Measurements from ENCODE around the gene CHRDL2.

CHRDL2 gene

DNA sequence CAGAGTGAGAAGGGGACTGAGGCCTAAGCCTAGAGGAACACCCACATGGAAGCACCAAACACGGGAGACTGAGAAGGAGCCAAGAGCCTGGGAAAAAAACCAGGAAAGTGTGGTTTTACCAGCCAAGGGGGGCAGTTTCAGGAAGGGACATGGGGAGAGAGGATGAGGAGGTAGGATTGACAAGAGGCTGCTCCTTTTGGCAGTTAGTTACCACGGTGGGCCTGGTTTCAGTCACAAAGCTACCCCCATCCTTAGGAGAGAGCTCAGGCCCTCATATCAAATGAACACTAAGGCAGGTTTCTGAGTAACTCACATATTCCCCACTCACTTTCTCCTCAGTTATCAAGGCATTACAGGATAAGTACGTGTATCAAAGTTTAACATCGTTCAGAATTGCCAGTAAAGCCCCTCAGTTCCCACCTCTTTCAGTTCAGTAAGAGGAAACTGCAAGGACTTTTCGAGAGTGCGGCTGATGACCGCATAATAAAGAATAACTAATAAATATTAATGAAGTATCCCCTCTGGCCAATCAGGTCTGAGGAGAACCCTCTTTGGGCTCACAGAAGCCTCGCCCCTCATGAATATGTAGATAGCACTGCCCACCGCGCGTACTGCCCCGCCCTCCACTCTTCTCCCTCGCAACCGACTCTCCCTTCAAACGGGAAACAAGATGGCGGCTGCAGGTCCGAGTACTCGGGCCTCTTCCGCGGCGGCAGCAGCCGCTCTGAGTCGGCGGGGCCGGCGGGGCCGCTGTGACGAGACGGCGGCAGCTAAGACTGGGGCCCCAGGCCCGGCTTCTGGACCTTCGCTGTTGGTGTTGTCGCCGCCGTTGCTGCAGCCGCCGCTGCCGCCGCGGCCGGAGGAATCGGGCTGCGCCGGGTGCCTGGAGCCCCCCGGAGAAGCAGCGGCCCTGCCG, 17.2 kb upstream of the CHRDL2 start, which contains the start of gene RNF169:
Gene RNF169 (plus strand): TSS at position 639 of the 916 bp plus-strand sequence. CDS start 32 bp downstream, at position 671.
- peak; percentile 94 for DNase-seq

DNA sequence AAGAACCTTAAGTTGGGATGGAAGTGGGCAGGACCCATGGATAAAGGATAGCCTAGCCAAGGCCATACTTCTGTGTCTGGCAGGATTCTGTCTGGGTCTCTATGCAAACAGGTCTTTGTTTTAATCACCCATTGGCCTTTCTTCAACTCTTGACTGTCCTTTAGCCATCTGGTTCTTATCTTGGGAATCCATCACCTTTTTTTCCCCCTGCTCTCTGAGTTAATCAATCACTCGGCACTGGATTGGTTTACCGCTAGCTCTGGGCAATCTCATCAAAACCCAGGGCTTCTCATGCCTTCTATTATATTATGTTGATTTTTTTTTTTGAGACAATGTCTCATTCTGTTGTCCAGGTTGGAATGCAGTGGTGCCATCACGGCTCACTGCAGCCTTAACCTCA, 15.6 kb upstream of the CHRDL2 start:
- no peak for DNase-seq

DNA sequence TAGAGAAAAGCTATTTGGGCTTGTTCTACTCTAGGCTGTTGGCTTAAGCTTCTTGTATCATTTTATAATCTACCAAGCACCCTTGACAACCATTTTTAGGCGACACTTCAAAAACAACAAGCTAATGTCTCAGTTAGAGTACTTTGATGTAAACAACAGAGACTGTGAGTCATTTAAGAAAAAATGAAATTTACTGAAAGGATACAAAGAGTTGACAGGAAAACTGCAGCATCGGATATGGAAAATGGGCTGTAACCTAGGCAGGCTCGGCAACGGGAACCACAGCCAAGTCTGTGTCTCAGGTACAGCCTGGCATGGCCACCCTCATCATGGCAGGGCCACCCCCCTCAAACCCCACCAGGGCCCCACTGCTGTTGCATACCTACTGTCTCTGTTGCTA, 13.1 kb upstream of the CHRDL2 start:
- DNase-seq: no peak

DNA sequence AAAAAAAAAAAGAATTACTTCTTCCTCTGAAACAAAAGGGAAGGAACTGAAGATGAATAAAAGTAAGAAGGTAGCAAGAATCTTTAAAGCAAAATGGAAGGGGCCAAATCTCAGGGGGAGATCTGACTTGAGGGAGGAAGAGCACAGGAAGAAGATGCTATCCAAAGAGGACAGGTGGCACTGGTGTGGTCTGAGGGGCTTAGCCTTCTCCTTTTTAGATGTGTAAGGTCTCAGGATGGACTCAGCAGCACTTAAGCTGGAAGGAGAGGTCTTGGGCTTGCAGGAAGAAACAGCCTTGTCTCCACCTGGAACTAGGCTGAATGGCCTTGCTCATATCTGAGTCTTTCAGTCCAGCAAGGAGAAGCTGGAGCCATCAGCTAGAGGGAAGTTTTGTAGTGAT, 12.4 kb upstream of the CHRDL2 start:
- DNase-seq: no peak

DNA sequence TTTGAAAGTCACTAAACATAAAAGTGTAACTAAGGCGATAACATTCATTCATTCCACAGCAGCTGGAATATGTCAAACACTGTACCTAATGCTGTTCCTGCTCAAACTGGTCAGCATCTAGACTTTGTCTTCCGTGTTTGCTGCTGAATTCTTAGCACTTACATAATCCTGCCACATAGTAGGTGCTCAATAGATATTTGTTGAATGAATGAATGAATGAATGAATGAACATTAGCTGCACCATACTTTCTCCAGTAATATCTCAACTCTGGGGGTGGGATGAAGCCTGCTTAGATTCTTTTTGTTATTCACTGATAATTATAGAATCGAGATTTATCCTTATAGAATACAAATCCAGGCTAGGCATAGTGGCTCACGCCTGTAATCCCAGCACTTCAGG, 10.8 kb upstream of the CHRDL2 start:
- no peak for DNase-seq

DNA sequence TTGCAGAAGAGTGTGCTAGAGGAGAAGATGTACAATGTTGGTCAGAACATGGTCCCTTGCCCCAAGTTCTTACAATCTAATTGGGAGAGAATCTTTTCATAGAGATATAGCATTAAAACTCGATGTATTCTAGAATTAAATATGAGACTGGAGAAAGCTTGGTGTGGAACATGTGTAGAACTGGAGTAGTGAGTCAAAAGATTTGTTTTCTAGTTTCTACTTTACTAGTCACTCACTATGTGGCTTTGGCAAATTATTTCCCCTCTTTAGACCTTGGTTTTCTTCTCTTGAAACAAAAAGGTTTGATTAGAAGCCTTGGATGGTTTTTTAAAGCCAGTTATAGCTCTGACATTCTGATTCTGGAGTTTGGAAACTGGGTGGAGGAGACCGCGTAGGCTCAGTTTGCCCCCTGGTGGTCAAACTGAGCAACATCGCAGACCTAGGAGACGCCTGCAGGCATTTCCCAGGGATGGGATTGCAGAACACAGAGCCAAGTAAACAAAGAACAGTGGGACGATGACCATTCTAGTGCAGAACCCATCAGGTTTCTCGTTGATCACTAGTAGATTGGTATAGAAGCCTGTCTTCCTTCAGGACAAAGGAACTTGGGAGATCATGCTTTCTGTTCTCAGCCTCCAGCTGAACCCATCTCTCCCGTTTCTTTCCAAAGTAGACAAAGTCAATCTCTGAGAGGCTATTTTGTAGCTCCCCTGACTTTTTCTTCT, 8.5 kb upstream of the CHRDL2 start:
- peak; percentile 79 for DNase-seq

GRCh38 chr11:74736031-74736430, 4.8 kb upstream of the CHRDL2 start:
- DNase-seq: no peak

- peak; percentile 32 for DNase-seq
Observed at GRCh38 chr11:74735365-74735928, 4.2 kb upstream of the CHRDL2 start.

DNA sequence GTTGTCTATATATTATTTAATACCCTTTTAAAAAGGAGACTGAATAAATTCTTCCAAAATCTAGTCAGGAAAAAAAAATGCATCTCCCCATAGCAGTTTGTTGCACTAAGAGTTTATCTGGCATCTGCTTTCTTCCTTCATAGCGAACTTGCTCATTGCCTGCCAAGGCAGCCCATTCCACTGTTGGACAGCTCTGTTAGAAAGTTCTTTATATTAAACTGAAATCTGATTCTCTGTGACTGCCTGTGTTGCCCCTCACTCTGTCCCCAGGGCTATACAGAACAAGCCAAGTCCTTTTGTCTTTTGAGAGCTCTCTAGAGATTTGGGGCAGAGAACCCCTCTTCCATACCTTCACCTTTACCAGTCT, 3.3 kb upstream of the CHRDL2 start:
- no peak for DNase-seq

DNA sequence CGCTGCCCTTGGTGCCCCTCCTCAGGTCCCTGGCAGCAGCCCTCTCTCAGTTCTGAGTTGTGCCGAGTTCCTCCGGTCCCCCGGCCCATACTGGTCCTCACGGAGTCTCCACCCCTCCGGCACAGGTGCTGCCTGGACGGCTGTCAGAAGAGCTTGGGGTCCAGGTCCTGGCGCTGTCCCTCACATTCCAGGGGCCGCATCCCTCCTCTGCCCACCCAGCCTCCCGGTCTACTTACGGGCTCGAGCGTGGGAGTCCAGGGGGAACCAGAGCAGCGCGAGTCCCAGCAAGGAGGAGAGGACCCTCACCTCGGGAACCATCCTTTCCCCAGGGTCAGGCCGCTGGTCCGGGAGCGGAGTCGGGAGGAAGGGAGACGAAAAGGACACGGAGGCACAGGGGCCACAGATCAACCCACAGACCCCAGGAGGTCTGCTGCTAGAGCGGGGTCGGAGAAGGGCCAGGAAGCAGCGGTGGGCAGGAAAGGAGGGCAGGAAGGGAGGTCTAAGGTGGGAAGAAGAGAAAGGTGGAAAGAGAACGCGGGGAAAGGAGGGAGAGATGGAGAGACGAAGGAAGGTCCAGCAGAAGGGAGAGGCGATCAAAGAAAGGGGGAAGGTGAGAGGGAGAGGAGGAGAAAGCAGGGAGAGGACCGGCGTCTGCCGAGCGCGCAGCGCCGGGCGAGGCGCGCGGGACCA, 510 bp downstream of the CHRDL2 start:
- DNase-seq: peak; percentile 48

DNA sequence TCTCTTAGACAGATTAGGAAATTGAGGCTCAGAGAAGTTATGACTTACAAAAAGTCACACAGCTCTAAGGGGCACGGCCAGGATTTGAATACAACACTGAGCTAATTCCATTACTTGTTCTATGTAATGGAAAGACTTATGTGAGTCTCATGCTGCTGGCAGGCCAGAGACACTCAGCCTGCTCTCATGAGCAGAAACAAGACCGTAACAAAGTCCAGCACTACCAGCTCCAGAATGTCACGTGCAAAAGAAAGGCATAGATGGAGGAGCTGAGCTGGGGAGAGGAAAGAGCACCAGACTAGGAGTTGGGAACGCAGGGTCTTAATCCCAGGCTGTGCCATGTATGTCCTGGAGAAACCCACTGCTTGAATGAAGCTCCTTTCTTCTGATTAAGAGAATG, 1.8 kb downstream of the CHRDL2 start:
- DNase-seq: no peak

DNA sequence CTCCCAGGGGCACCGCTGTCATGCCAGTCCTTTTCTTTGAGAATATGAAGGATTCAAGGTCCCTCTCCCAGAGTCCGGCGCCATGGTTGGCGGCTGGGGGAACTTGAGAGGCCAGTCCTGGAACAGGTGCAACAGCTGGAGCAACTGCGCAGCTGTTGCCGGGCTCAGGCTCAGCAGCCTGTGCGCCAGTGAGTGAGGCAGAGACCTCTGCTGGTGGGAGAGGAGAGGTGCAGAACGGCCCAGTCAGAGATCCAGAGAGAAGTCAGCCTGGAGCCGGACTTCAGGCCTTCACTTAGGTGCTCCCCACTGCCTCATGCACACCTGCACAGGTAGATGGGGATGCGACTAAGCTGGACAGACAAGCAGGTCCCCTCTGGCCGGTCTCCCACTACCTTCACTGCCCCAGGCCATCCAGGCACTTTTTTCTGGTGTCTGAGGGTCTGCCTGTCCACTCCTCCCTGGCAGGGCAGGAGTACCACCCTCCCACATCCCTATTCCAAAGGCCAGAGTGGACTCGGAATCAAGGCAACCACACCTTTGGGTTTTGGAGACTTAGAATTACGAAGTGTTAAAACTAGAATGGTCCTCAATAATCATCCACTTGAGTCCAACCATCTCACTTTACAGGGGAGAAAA, 4.6 kb downstream of the CHRDL2 start:
- DNase-seq: peak; percentile 82

- DNase-seq: no peak
Observed at GRCh38 chr11:74725701-74726100, 5.5 kb downstream of the CHRDL2 start.

DNA sequence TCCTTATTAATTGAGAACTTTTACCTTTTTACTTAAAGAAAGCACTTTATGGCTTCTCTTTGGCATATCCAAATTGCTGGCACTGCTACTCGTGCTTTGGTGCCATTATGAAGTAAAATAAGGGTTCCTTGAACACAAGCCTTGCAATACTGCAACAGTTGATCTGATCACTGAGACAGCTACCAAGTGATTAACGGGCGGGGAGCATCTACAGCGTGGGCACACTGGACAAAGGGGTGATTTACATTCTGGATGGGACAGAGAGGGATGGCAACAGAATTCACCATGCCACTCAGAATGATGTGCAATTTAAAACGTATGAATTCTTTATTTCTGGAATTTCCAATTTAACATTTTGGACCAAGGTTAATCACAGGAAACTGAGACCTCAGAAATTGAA, 7.7 kb downstream of the CHRDL2 start:
- no peak for DNase-seq

GRCh38 chr11:74721479-74721835, 9.8 kb downstream of the CHRDL2 start:
- no peak for DNase-seq

- no peak for DNase-seq
Observed at GRCh38 chr11:74720596-74721478, 10.4 kb downstream of the CHRDL2 start.

GRCh38 chr11:74719011-74719410, 12.2 kb downstream of the CHRDL2 start:
- DNase-seq: no peak

- DNase-seq: no peak
Observed at GRCh38 chr11:74717221-74717969, 13.8 kb downstream of the CHRDL2 start.

DNA sequence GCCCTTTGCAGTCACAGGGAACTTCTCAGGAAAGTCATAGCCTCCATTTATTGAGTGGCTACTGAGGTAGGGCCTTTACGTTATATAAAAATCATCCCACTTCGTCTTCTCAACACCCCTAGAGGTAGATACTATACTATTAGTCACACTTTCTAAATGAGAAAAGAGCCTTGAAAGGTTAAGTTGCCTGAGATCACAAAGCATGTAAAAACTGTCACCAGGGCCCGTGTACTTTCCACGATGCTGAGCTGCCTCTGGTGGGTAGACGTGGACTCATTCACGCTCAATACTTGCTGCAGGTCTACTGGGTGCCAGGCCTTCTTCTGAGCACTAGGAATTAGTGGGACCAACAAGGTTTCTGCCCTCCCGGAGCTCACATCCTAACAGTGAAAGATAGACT, 16.3 kb downstream of the CHRDL2 start:
- no peak for DNase-seq

DNA sequence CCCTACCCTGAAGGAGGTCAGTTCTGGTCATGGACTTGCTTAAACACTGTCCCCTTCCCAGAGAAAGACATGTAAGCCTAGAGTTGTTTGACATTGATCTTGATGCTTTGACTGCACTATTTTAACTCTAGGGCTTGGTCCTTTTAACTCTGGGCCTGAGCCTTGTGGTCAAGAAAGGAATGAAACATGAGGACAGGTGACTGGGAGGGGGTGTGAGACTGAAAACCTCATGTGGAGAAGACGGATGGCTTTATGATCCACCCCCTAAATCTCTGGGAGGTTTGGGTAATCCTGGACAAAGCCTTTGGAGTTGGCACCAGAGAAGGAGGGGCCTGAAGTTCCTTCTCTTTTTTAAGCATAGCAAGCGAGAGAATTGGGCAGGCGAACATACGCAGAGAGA, 17.5 kb downstream of the CHRDL2 start:
- DNase-seq: no peak
